CD4-positive, CD25-positive, alpha-beta regulatory T cell (primary cell): ENCODE results near the gene CALR3. TPM values are rescaled to one million over a fixed set of nuclear protein-coding genes. Genes with fewer than 3 reads are reported as not detected.

ENCODE experiments used
- polyA plus RNA-seq, 4 donors: library from polyadenylated mRNA; unstranded; fragments of 300-500 nt; fragmentation: Illumina TruSeq; gene quantifications; one replicate each; pipeline ENCODE4 v1.2.3, GENCODE V29; 2021
- total RNA-seq: library from RNA; stranded (reverse); gene quantifications from one replicate; pipeline ENCODE4 v1.2.3, GENCODE V29; 2022

The CALR3 gene
- total and polyA plus RNA-seq, 5 donors from 2014 or later, result not detected

Other genes starting within 250 kb of the CALR3 start
- 725 TPM for gene KLF2, start 171.3 kb downstream of the CALR3 start, total RNA-seq
- 100 to 1,000 TPM in 2 of 4 donors, 10 to 100 TPM in 2; 95.1 to 139 (median 118) TPM for gene KLF2, start 171.3 kb downstream of the CALR3 start, polyA plus RNA-seq
- 47.8 TPM for gene EPS15L1, start 24.2 kb downstream of the CALR3 start, total RNA-seq
- 1 to 10 TPM; 8.5 to 9.1 (median 8.8) TPM for gene EPS15L1, start 24.2 kb downstream of the CALR3 start, polyA plus RNA-seq
- 1.9 TPM for gene C19orf44, start 227 bp upstream of the CALR3 start, total RNA-seq
- gene C19orf44, start 227 bp upstream of the CALR3 start, polyA plus RNA-seq, result 1 to 10 TPM in 2 of 4 donors, under 1 TPM in 1, not detected in 1; 0.76 to 1.6 (median 1.5) TPM
- 57.2 TPM for gene CHERP, start 46.3 kb upstream of the CALR3 start, total RNA-seq
- gene CHERP, start 46.3 kb upstream of the CALR3 start, polyA plus RNA-seq, result 10 to 100 TPM in 1 of 4 donors, 1 to 10 TPM in 3; 4.8 to 13.7 (median 8.4) TPM
- gene SLC35E1, start 76.2 kb upstream of the CALR3 start, total RNA-seq, result 93.1 TPM
- gene SLC35E1, start 76.2 kb upstream of the CALR3 start, polyA plus RNA-seq, result 10 to 100 TPM; 19.0 to 28.5 (median 24.6) TPM
- 62.5 TPM for gene MED26, start 132.0 kb upstream of the CALR3 start, total RNA-seq
- gene MED26, start 132.0 kb upstream of the CALR3 start, polyA plus RNA-seq, result 1 to 10 TPM; 2.9 to 4.6 (median 3.9) TPM
- 71.0 TPM for gene SMIM7, start 164.0 kb upstream of the CALR3 start, total RNA-seq
- gene SMIM7, start 164.0 kb upstream of the CALR3 start, polyA plus RNA-seq, result 10 to 100 TPM; 61.5 to 73.1 (median 65.6) TPM
- gene TMEM38A, start 165.0 kb upstream of the CALR3 start, total RNA-seq, result 1.0 TPM
- gene TMEM38A, start 165.0 kb upstream of the CALR3 start, polyA plus RNA-seq, result 1 to 10 TPM; 2.7 to 5.7 (median 3.8) TPM
- not detected for gene NWD1, start 223.7 kb upstream of the CALR3 start, total RNA-seq
- gene NWD1, start 223.7 kb upstream of the CALR3 start, polyA plus RNA-seq, result not detected